Endodermal cell (in vitro differentiated cells): ENCODE data around the gene EXD3. TPM values are rescaled to one million over a fixed set of nuclear protein-coding genes. Genes with fewer than 3 reads are reported as not detected.
A peak's percentile ranks its signal among the peaks of the same experiment; 100 is the strongest.

Experiments
- DNase-seq: peaks from one replicate; pipeline ENCODE4 v3.0.0-alpha.2; 2017
- H3K27ac ChIP-seq: 2 replicates; pipeline ENCODE4 v1.5.1; 2013; ENCODE audit warnings: mild to moderate bottlenecking, low read depth, low read length, moderate library complexity
- H3K27me3 ChIP-seq: 2 replicates; pipeline ENCODE4 v1.6.1; 2013; ENCODE audit warnings: mild to moderate bottlenecking, low read length, moderate library complexity; ENCODE audit not compliant: insufficient read depth, control insufficient read depth, poor library complexity, severe bottlenecking
- H3K36me3 ChIP-seq: 2 replicates; pipeline ENCODE4 v1.7.0; 2013; ENCODE audit warnings: mild to moderate bottlenecking, low read length, moderate library complexity; ENCODE audit not compliant: control insufficient read depth, insufficient read depth
- H3K4me1 ChIP-seq: one replicate; pipeline ENCODE4 v1.7.0; 2013; ENCODE audit warnings: low read length; ENCODE audit not compliant: control insufficient read depth, insufficient read depth
- H3K4me3 ChIP-seq: 2 replicates; pipeline ENCODE4 v1.5.1; 2013; ENCODE audit warnings: mild to moderate bottlenecking, low read length, moderate library complexity
- H3K9ac ChIP-seq: 2 replicates; pipeline ENCODE4 v1.6.1; 2013; ENCODE audit warnings: mild to moderate bottlenecking, low read length, moderate library complexity; ENCODE audit not compliant: poor library complexity, severe bottlenecking; ENCODE audit errors: extremely low read depth
- H3K9me3 ChIP-seq: 2 replicates; pipeline ENCODE4 v1.6.1; 2013; ENCODE audit warnings: mild to moderate bottlenecking, low read length, moderate library complexity; ENCODE audit not compliant: control insufficient read depth
- H3K27ac Mint-ChIP-seq: 2 replicates; pipeline ENCODE4 v1.8.0; 2020; ENCODE audit warnings: mixed read lengths
- H3K27me3 Mint-ChIP-seq: 2 replicates; pipeline ENCODE4 v1.8.0; 2021; ENCODE audit warnings: mild to moderate bottlenecking, mixed read lengths; ENCODE audit not compliant: insufficient read depth
- H3K36me3 Mint-ChIP-seq: 2 replicates; pipeline ENCODE4 v1.8.0; 2020; ENCODE audit warnings: low read depth, mixed read lengths
- H3K4me1 Mint-ChIP-seq: 2 replicates; pipeline ENCODE4 v1.8.0; 2020; ENCODE audit warnings: mixed read lengths
- H3K4me3 Mint-ChIP-seq: 2 replicates; pipeline ENCODE4 v1.8.0; 2020; ENCODE audit warnings: mild to moderate bottlenecking, moderate library complexity, mixed read lengths
- H3K9me3 Mint-ChIP-seq: 2 replicates; pipeline ENCODE4 v1.8.0; 2020; ENCODE audit warnings: mild to moderate bottlenecking, mixed read lengths
- WGBS, 2 experiments: methylation state at CpG; one replicate each; pipeline versions ENCODE4 v1.1.5 to v1.1.7; 2013; ENCODE audit warnings: missing lambda C conversion rate in 2 of 2, mixed read lengths in 1 of 2; ENCODE audit not compliant: insufficient coverage in 1 of 2, insufficient read length in 1 of 2; 5-methylcytosine and 5-hydroxymethylcytosine counted together
- total RNA-seq, 2 donors: library from RNA; stranded (reverse); fragmentation: NEBNext Ultra II Directional in 1 of 2; extraction: Animal tissue kit (Norgen Biotek cat#: 25700) in 1 of 2; gene quantifications; 2 replicates in 1 of 2; 3 replicates in 1 of 2; pipeline ENCODE4 v1.2.1, GENCODE V29; 2021
- TF ChIP-seq, protein P1 (sequence below): fragments of 200-600 bp; sonication (generic); conservative IDR thresholded peaks from 2 replicates; pipeline ENCODE4 v1.5.0; 2021; ENCODE audit warnings: antibody characterized with exemption, mild to moderate bottlenecking

EXD3 gene
- total RNA-seq, 2 donors from 2014 or later, result 15.5 to 31.0 TPM

DNA sequence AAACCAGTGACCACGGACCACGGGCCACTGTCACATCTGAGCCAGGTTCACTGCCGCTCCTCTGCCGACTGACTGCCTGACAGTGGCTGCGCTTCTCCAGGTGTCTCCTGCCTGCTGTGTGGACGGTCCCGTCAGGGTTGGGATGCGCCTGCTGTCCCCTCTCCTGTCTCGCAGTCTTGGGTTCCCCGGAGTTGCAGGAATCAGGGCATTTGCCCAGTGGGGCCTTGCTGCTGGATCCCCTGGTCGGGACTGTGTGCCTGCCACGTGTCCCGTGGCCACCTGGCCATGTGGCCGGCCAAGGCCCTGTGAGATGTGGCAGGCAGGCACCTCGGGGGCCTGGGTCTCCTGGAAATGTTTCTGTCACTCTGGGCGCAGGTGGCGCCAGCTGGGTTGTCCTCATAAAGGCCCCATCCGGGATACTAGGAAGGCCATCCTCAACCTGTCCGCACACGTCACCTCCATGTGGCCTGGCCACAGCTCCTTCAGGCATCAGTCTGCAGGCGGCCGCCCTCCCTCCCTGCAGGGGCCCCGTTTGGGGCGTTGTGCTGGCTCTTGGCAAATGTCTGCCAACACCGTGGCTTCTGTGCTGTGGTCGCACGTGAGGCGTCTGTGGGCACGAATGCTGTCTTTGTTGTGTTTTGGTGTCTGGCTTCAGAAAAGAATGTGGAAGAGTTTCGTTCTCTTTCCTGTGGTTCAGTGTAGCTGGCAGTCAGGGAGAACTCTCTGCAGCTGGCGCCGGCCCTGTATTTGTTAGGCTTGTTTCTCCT is 151.8 kb downstream of the EXD3 start:
- Mint-ChIP-seq H3K9me3 (no peaks in the 10 kb centered on the region), H3K36me3 (peaks cover 37% of the 10 kb centered on the region), H3K4me3 (no peak overlapping the region), H3K27me3 (no peaks in the 10 kb centered on the region), H3K4me1 (peaks cover 13% of the 10 kb centered on the region), H3K27ac (no peak overlapping the region)
- H3K9me3 ChIP-seq, result no peaks in the 10 kb centered on the region
- H3K4me1 ChIP-seq, result peaks cover under 1% of the 10 kb centered on the region
- no peak overlapping the region for H3K9ac ChIP-seq
- H3K4me3 ChIP-seq, result no peak overlapping the region
- H3K27ac ChIP-seq, result peak overlapping the region; percentile 4
- H3K36me3 ChIP-seq, result peaks cover 42% of the 10 kb centered on the region
- DNase-seq, result no peak
- TF ChIP-seq, protein P1, sequence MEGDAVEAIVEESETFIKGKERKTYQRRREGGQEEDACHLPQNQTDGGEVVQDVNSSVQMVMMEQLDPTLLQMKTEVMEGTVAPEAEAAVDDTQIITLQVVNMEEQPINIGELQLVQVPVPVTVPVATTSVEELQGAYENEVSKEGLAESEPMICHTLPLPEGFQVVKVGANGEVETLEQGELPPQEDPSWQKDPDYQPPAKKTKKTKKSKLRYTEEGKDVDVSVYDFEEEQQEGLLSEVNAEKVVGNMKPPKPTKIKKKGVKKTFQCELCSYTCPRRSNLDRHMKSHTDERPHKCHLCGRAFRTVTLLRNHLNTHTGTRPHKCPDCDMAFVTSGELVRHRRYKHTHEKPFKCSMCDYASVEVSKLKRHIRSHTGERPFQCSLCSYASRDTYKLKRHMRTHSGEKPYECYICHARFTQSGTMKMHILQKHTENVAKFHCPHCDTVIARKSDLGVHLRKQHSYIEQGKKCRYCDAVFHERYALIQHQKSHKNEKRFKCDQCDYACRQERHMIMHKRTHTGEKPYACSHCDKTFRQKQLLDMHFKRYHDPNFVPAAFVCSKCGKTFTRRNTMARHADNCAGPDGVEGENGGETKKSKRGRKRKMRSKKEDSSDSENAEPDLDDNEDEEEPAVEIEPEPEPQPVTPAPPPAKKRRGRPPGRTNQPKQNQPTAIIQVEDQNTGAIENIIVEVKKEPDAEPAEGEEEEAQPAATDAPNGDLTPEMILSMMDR, result no peak
- 92 to 95% methylated on average over 20 to 32 of the region's 32 CpGs for whole genome bisulfite sequencing, 2 experiments
- H3K27me3 ChIP-seq, result no peaks in the 10 kb centered on the region

DNA sequence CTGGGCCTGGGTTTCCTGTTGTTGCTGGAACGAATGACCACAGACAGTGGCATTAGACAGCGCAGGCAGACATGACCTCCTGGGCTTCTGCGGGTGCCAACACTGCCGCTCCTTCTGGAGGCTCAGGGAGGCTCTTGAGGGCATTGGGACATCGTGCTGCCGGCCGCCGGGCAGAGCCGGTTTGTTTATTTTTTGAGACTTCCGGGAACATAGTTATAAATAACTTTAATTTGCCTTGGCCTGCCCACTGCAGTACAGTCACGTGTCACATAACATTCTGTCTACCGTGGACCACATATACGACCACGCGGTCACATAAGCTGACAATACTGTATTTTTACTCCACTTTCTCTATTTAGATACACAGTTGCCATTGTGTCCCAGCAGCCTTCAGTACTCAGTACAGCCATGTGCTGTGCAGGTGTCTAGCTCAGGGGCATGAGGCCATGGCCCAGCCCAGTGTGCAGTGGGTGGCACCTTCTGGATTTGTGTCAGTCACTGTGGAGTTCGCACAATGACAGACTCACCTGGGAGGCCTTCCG is 153.7 kb downstream of the EXD3 start:
- Mint-ChIP-seq H3K4me1 (peaks cover under 1% of the 10 kb centered on the region), H3K27ac (no peak overlapping the region), H3K27me3 (no peaks in the 10 kb centered on the region), H3K9me3 (no peaks in the 10 kb centered on the region), H3K4me3 (no peak overlapping the region), H3K36me3 (peaks cover 38% of the 10 kb centered on the region)
- H3K4me1 ChIP-seq, result no peaks in the 10 kb centered on the region
- no peaks in the 10 kb centered on the region for H3K9me3 ChIP-seq
- H3K36me3 ChIP-seq, result peaks cover 50% of the 10 kb centered on the region
- no peak for DNase-seq
- no peaks in the 10 kb centered on the region for H3K27me3 ChIP-seq
- no peak overlapping the region for H3K9ac ChIP-seq
- no peak overlapping the region for H3K27ac ChIP-seq
- TF ChIP-seq, protein P1, result no peak
- no peak overlapping the region for H3K4me3 ChIP-seq
- WGBS, 2 experiments, result 95 to 96% methylated on average over 15 to 17 of the region's 17 CpGs

DNA sequence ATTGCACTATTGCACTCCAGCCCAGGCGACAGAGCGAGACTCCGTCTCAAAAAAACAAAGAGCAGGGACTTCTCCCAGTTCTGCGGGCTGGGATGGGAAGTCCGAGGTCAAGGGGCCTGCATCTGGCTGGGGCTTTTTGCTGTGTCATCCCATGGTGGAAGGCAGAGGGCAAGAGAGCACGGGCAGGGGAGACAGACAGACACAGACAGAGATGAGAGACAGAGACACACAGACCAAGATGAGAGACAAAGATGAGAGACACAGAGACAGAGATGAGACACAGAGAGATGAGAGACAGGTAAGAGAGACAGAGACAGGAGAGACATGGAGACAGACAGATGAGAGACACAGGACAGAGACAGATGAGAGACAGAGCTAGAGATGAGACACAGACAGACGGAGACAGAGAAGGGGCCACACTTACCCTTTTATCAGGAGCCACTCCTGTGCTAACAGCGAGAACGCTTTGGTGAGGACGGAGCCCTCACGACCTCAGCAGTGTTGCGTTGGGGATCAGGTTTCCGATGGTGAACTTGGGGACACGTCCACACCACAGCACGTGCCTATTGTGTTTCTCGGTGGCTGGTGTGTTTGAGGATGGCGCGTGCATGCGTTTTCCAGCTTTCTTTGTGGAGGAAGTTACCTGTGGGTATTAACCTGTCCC is 154.3 kb downstream of the EXD3 start:
- 90 to 91% methylated on average over 17 to 19 of the region's 19 CpGs for WGBS, 2 experiments
- Mint-ChIP-seq H3K27ac (no peak overlapping the region), H3K27me3 (no peaks in the 10 kb centered on the region), H3K9me3 (no peaks in the 10 kb centered on the region), H3K4me1 (no peaks in the 10 kb centered on the region), H3K36me3 (peaks cover 36% of the 10 kb centered on the region), H3K4me3 (no peak overlapping the region)
- no peak for DNase-seq
- Histone ChIP-seq H3K4me1 (no peaks in the 10 kb centered on the region), H3K4me3 (no peak overlapping the region), H3K9me3 (no peaks in the 10 kb centered on the region), H3K9ac (no peak overlapping the region), H3K27me3 (no peaks in the 10 kb centered on the region), H3K27ac (no peak overlapping the region), H3K36me3 (peaks cover 53% of the 10 kb centered on the region)
- TF ChIP-seq, protein P1, result no peak
